Adrenal gland (tissue), 12 donors: ENCODE measurements around the gene DDO. TPM values are rescaled to one million over a fixed set of nuclear protein-coding genes. Genes with fewer than 3 reads are reported as not detected.

Experiments used
- DNase-seq, 7 donors: peaks; one replicate each; pipeline ENCODE4 v3.0.0-alpha.2; 2019 to 2020
- H3K27ac ChIP-seq, 5 donors: fragments of 200-600 bp; sonication (generic) in 4 of 5; 1 replicate in 3 of 5; 2 replicates in 2 of 5; pipeline versions ENCODE4 v1.5.1 to v1.8.0; 2016 to 2020; ENCODE audit warnings: mild to moderate bottlenecking in 1 of 5
- H3K27me3 ChIP-seq: fragments of 200-600 bp; 2 replicates; pipeline ENCODE4 v1.8.0; 2021
- H3K36me3 ChIP-seq, 2 donors: fragments of 200-600 bp; replicated peaks in 1 of 2; 1 replicate in 1 of 2; 2 replicates in 1 of 2; pipeline versions ENCODE4 v1.5.1 to v1.8.0; 2018 to 2022
- H3K4me1 ChIP-seq, 2 donors: fragments of 200-600 bp; replicated peaks in 1 of 2; 1 replicate in 1 of 2; 2 replicates in 1 of 2; pipeline versions ENCODE4 v1.5.1 to v1.8.0; 2018 to 2021
- H3K4me3 ChIP-seq, 4 donors: fragments of 200-600 bp; sonication (generic) in 3 of 4; one replicate each; pipeline ENCODE4 v1.5.1; 2016 to 2018
- H3K9me3 ChIP-seq, 3 donors: fragments of 200-600 bp; sonication (generic) in 1 of 3; replicated peaks in 1 of 3; 1 replicate in 2 of 3; 2 replicates in 1 of 3; pipeline versions ENCODE4 v1.5.1 to v1.8.0; 2016 to 2021
- CTCF ChIP-seq, 6 experiments: fragments of 450-650 bp in 4 of 6; fragments of 200-600 bp in 2 of 6; sonication (generic) in 1 of 6; IDR thresholded peaks; 1 replicate in 5 of 6; 2 replicates in 1 of 6; pipeline versions ENCODE4 v1.5.1 to v1.8.0; 2016 to 2021; ENCODE audit warnings: antibody characterized with exemption in 6 of 6, mild to moderate bottlenecking in 2 of 6, moderate library complexity in 1 of 6
- POLR2A ChIP-seq, 2 donors: fragments of 450-650 bp; IDR thresholded peaks; one replicate each; pipeline ENCODE4 v1.6.1; 2017; ENCODE audit warnings: antibody characterized with exemption in 2 of 2, mild to moderate bottlenecking in 2 of 2, moderate library complexity in 1 of 2
- WGBS, 4 donors: extraction: QIAGEN DNeasy Blood & Tissue Kit in 2 of 4; methylation state at CpG; one replicate each; pipeline versions ENCODE4 v1.1.5 to v1.1.7; 2013 to 2017; 5-methylcytosine and 5-hydroxymethylcytosine counted together
- intact Hi-C, 2 donors: fragments of 100-400 bp; cut with DNase I; formaldehyde crosslinking; loops; one replicate each; pipeline versions ENCODE4 v1.14.1 to v1.15.0; 2022 to 2023
- polyA plus RNA-seq, 3 donors: library from polyadenylated mRNA; stranded (reverse); fragments of 200-250 nt in 2 of 3; fragments of 350-450 nt in 1 of 3; fragmentation: Illumina TruSeq in 1 of 3; extraction: RNeasy Lipid Tissue Mini Kit (QIAGEN cat#74804) in 1 of 3; gene quantifications; one replicate each; pipeline ENCODE4 v1.2.3, GENCODE V29; 2013 to 2014
- total RNA-seq, 9 donors: library from RNA; depleted of rRNA in 4 of 9; stranded (reverse); fragments of >200 nt in 4 of 9; fragments of 120-200 nt in 1 of 9; fragmentation: NEBNext Ultra II Directional in 1 of 9; extraction: Animal tissue kit (Norgen Biotek cat#: 25700) in 1 of 9; gene quantifications; one replicate each; pipeline versions ENCODE4 v1.1.0 to v1.2.4, GENCODE V29; 2013 to 2023
- donor health status: healthy with polysubstance abuse.
- donor health status: Bipolar disorder and iron deficiency.
- donor health status: DM: yes; HTN: yes; CAD: no.
- donor health status: DM: no; HTN: no; CAD: no.
- donor health status: DM: no; HTN: no; CAD: no.
- donor health status: DM: yes; HTN: yes; CAD: no.

Gene DDO
- total and polyA plus RNA-seq, 12 donors = 4.4 to 19.1 (median 9.7) TPM

GRCh38 chr6:110430741-110431140 lies 15.4 kb upstream of the DDO start:
- 78 to 86% (median 81%) methylated on average over 2 to 4 of the region's 4 CpGs for WGBS, 4 donors
- TF ChIP-seq CTCF (IDR thresholded peaks at IDR 0.05) (no peak), POLR2A (IDR thresholded peaks at IDR 0.05) (no peak)
- H3K27ac ChIP-seq = no peak overlapping the region

DNA sequence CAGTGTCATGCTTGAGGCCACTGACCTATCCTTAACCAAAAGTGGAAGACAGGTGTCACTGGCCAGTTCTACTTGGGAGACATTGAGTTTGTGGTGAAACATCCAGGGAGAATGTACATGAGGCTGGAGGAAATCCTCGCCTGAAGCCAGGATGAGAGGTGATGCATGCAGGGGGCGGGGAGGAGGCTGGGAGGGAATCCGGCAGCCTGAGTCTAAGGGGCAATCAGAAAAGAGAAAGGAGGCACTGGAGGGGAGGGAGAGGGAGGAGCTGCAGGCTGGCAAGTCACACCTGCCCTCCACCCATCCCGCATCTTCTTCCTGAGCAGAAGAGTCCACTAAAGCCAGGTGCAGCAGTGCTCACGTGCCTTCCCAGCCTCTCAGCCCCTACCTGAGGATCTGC lies 14.9 kb upstream of the DDO start:
- peaks cover 9% of the 10 kb centered on the region for H3K27me3 ChIP-seq
- H3K4me1 ChIP-seq = no peaks in the 10 kb centered on the region
- H3K27ac ChIP-seq = no peak overlapping the region
- TF ChIP-seq CTCF (IDR thresholded peaks at IDR 0.05) (no peak), POLR2A (IDR thresholded peaks at IDR 0.05) (no peak)
- no peaks in the 10 kb centered on the region for H3K36me3 ChIP-seq
- intact Hi-C loops = no loop called here
- no peaks in the 10 kb centered on the region for H3K9me3 ChIP-seq
- WGBS, 4 donors = 58 to 73% (median 61%) methylated on average over 5 of the region's 5 CpGs
- DNase-seq = no peak
- H3K4me3 ChIP-seq = no peak overlapping the region

More at GRCh38 chr6:110430741-110431140, 15.4 kb upstream of the DDO start:
- no peak for DNase-seq
- Histone ChIP-seq H3K4me3 (no peak overlapping the region), H3K9me3 (no peaks in the 10 kb centered on the region), H3K27me3 (peaks cover 9% of the 10 kb centered on the region), H3K36me3 (no peaks in the 10 kb centered on the region), H3K4me1 (no peaks in the 10 kb centered on the region)
- intact Hi-C loops = no loop called here

DNA sequence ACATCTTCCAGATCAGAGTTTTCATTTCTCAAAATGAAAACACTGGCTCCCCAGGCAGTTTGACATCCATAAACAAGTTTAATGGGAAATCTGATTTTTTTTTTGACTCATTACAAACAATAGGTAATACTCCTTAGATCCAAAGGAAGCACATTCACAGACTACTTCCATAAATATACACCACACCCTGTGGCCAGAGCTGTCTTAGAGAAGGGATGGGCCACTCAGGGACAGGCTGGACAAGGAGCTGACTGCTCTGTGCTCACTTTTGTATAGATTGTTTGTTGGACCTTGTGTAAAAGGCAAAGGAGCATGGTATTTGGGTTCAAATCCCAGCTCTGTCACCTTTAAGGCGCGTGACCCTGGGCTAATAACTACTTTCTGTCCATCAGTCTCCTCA lies 12.8 kb upstream of the DDO start:
- no peaks in the 10 kb centered on the region for H3K9me3 ChIP-seq
- H3K27ac ChIP-seq = no peak overlapping the region
- H3K4me1 ChIP-seq = no peaks in the 10 kb centered on the region
- TF ChIP-seq CTCF (IDR thresholded peaks at IDR 0.05) = no peak
- TF ChIP-seq POLR2A (IDR thresholded peaks at IDR 0.05) = no peak
- intact Hi-C loops = no loop called here
- no peak overlapping the region for H3K4me3 ChIP-seq
- peaks cover 12% of the 10 kb centered on the region for H3K27me3 ChIP-seq
- DNase-seq = no peak
- WGBS, 4 donors = 91 to 96% (median 95%) methylated on average over 2 of the region's 2 CpGs
- H3K36me3 ChIP-seq = no peaks in the 10 kb centered on the region

DNA sequence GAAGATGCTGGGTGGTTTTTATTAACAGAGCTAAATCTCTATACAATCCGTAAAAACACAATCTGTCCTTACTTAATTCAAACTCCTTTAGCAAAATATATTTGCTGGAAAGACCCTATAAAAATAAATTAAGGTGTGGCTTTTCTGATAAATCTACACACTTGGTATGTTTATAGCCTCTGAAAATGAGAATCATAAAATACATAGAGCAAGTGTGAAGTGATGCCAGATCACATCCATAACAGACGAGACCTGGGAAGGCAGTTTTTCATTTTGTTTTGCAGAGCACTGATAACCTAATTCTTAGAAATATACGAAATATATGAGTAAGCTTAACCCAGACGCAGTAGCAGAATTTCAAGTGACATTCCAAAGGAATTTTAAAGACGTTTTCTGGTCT lies 10.4 kb upstream of the DDO start:
- WGBS, 4 donors = 28 to 40% (median 38%) methylated on average over 5 of the region's 5 CpGs
- no peaks in the 10 kb centered on the region for H3K36me3 ChIP-seq
- no peak for DNase-seq
- TF ChIP-seq POLR2A (IDR thresholded peaks at IDR 0.05) (no peak), CTCF (IDR thresholded peaks at IDR 0.05) (no peak)
- H3K27ac ChIP-seq = no peak overlapping the region
- H3K4me1 ChIP-seq = no peaks in the 10 kb centered on the region
- no peak overlapping the region for H3K4me3 ChIP-seq
- intact Hi-C loops = no loop called here
- H3K9me3 ChIP-seq = no peaks in the 10 kb centered on the region
- H3K27me3 ChIP-seq = peaks cover 12% of the 10 kb centered on the region
